HCT116 (cell line): ENCODE results near the gene MAMLD1. TPM values are rescaled to one million over a fixed set of nuclear protein-coding genes. Genes with fewer than 3 reads are reported as not detected.

Experiments
- ATAC-seq: fragments of 200-7000 bp; cut with Tn5 transposase; 2 replicates; pipeline ENCODE4 v1.9.1; 2020; ENCODE audit warnings: mild to moderate bottlenecking, moderate library complexity
- BruUV-seq: library from RNA; stranded (reverse); fragments of 400-500 nt; replicated peaks from 2 replicates; lab custom pipeline; 2021; lab: Mats Ljungman, UMichigan
- CTCF ChIA-PET: fragments of 300-600 bp; sonication (Branson Sonifier 250); formaldehyde crosslinking; loops from one replicate; lab custom pipeline; 2021; ENCODE audit warnings: antibody characterized with exemption; lab: Charles Lee
- POLR2A ChIA-PET: fragments of 300-600, 350-600 bp; sonication (Branson Sonifier 250); formaldehyde crosslinking; loops from one replicate; lab custom pipeline; 2021; ENCODE audit warnings: antibody characterized with exemption; lab: Charles Lee
- RAD21 ChIA-PET, 2 experiments: fragments of 300-600 bp; sonication (Branson Sonifier 250); formaldehyde crosslinking; loops; one replicate each; lab custom pipeline; 2023; ENCODE audit warnings: low total read pairs in 2 of 2; ENCODE audit not compliant: uncharacterized antibody in 2 of 2, unreplicated experiment in 2 of 2, low non-redundant PET in 1 of 2; lab: Charles Lee
- DNase-seq: peaks from one replicate; pipeline ENCODE4 v3.0.0-alpha.2; 2010; ENCODE audit warnings: low read depth, low spot score
- H2AFZ ChIP-seq: fragments of 200-600 bp; shearing (Covaris generic), sonication (generic); 2 replicates; pipeline ENCODE4 v1.6.1; 2017; ENCODE audit warnings: low read depth, mixed run types, mixed read lengths, antibody characterized with exemption, low read length; ENCODE audit not compliant: poor library complexity, severe bottlenecking
- H3K27ac ChIP-seq: 2 replicates; pipeline ENCODE4 v1.5.1; 2012; ENCODE audit warnings: low read depth, low read length
- H3K27me3 ChIP-seq: fragments of 200-600 bp; sonication (generic); 2 replicates; pipeline ENCODE4 v1.6.1; 2016; ENCODE audit warnings: mixed run types, low read length, mixed read lengths; ENCODE audit not compliant: insufficient read depth
- H3K36me3 ChIP-seq, 2 experiments: fragments of 200-500 bp in 1 of 2; fragments of 200-600 bp in 1 of 2; sonication (Bioruptor generic) in 1 of 2; sonication (generic) in 1 of 2; 2 replicates each; pipeline versions ENCODE4 v1.5.1 to v1.6.1; 2014 to 2016; ENCODE audit warnings: low read length in 2 of 2, inconsistent platforms in 1 of 2, mixed read lengths in 1 of 2, mixed run types in 1 of 2; ENCODE audit not compliant: insufficient read depth in 2 of 2, control insufficient read depth in 1 of 2
- H3K4me1 ChIP-seq, 2 experiments: fragments of 200-600 bp in 1 of 2; sonication (generic) in 1 of 2; 2 replicates each; pipeline versions ENCODE4 v1.5.1 to v1.6.1; 2012 to 2017; ENCODE audit warnings: low read length in 2 of 2, inconsistent platforms in 1 of 2, mild to moderate bottlenecking in 1 of 2, mixed read lengths in 1 of 2, mixed run types in 1 of 2, moderate library complexity in 1 of 2; ENCODE audit not compliant: insufficient read depth in 2 of 2, control insufficient read depth in 1 of 2
- H3K4me2 ChIP-seq: fragments of 200-600 bp; sonication (generic); 2 replicates; pipeline ENCODE4 v1.6.1; 2017; ENCODE audit warnings: mixed run types, low read length, mixed read lengths
- H3K4me3 ChIP-seq, 2 experiments: fragments of 200-600 bp in 1 of 2; sonication (generic) in 1 of 2; replicated peaks in 1 of 2; 2 replicates each; pipeline ENCODE4 v1.5.1; 2011 to 2016; ENCODE audit warnings: low read length in 2 of 2, control low read depth in 1 of 2, low read depth in 1 of 2, mild to moderate bottlenecking in 1 of 2, mixed read lengths in 1 of 2, mixed run types in 1 of 2
- H3K79me2 ChIP-seq: fragments of 200-600 bp; sonication (generic); 2 replicates; pipeline ENCODE4 v1.6.1; 2017; ENCODE audit warnings: mild to moderate bottlenecking, mixed run types, low read length, moderate library complexity, mixed read lengths; ENCODE audit not compliant: insufficient read depth
- H3K9ac ChIP-seq: fragments of 200-600 bp; sonication (generic); 2 replicates; pipeline ENCODE4 v1.6.1; 2016; ENCODE audit warnings: low read length, mixed read lengths
- H3K9me2 ChIP-seq: fragments of 200-600 bp; sonication (generic), shearing (Covaris generic); 2 replicates; pipeline ENCODE4 v1.6.1; 2017; ENCODE audit warnings: mixed run types, mild to moderate bottlenecking, moderate library complexity; ENCODE audit not compliant: insufficient read depth
- H3K9me3 ChIP-seq, 2 experiments: fragments of 200-500 bp in 1 of 2; fragments of 200-600 bp in 1 of 2; sonication (Bioruptor generic) in 1 of 2; sonication (generic) in 1 of 2; 2 replicates each; pipeline ENCODE4 v1.6.1; 2014 to 2017; ENCODE audit warnings: low read length in 2 of 2, mixed read lengths in 2 of 2, inconsistent platforms in 1 of 2, low read depth in 1 of 2, mild to moderate bottlenecking in 1 of 2, mixed run types in 1 of 2, moderate library complexity in 1 of 2; ENCODE audit not compliant: control insufficient read depth in 1 of 2, insufficient read depth in 1 of 2
- H4K20me1 ChIP-seq: fragments of 200-600 bp; sonication (generic), shearing (Covaris generic); 2 replicates; pipeline ENCODE4 v1.6.1; 2017; ENCODE audit warnings: mixed run types, mild to moderate bottlenecking, moderate library complexity; ENCODE audit not compliant: insufficient read depth
- CBX3 ChIP-seq: IDR thresholded peaks from 2 replicates; pipeline ENCODE4 v1.6.1; 2012; ENCODE audit warnings: low read depth
- CEBPB ChIP-seq: IDR thresholded peaks from 2 replicates; pipeline ENCODE4 v1.6.1; 2012; ENCODE audit warnings: low read depth
- EGR1 ChIP-seq: IDR thresholded peaks from 2 replicates; pipeline ENCODE4 v1.6.1; 2012; ENCODE audit warnings: low read depth
- ELF1 ChIP-seq: IDR thresholded peaks from 2 replicates; pipeline ENCODE4 v1.6.1; 2012; ENCODE audit warnings: low read depth, borderline replicate concordance
- EZH2 ChIP-seq: fragments of 200-600 bp; sonication (generic); IDR thresholded peaks from 2 replicates; pipeline ENCODE4 v1.6.1; 2017; ENCODE audit warnings: antibody characterized with exemption, mixed run types
- FOSL1 ChIP-seq: IDR thresholded peaks from 2 replicates; pipeline ENCODE4 v1.6.1; 2012; ENCODE audit warnings: low read depth
- JUND ChIP-seq: IDR thresholded peaks from 2 replicates; pipeline ENCODE4 v1.6.1; 2012
- POLR2A ChIP-seq: IDR thresholded peaks from 2 replicates; pipeline ENCODE4 v1.7.0; 2011; ENCODE audit warnings: borderline replicate concordance; ENCODE audit not compliant: insufficient read depth, insufficient read length; ENCODE audit errors: extremely low read depth
- SP1 ChIP-seq: IDR thresholded peaks from 2 replicates; pipeline ENCODE4 v1.6.1; 2012; ENCODE audit warnings: low read depth
- SRF ChIP-seq: IDR thresholded peaks from 2 replicates; pipeline ENCODE4 v1.6.1; 2012; ENCODE audit warnings: low read depth
- TCF7L2 ChIP-seq: IDR thresholded peaks from 2 replicates; pipeline ENCODE4 v1.7.0; 2011; ENCODE audit warnings: borderline replicate concordance, inconsistent platforms; ENCODE audit not compliant: insufficient read depth, insufficient read length; ENCODE audit errors: extremely low read depth
- YY1 ChIP-seq: IDR thresholded peaks from 2 replicates; pipeline ENCODE4 v1.6.1; 2011; ENCODE audit warnings: low read length, low read depth, moderate library complexity, mild to moderate bottlenecking; ENCODE audit not compliant: insufficient replicate concordance; ENCODE audit errors: extremely low read depth
- ZNF274 ChIP-seq: fragments of 200-500 bp; sonication (Bioruptor generic); IDR thresholded peaks from 2 replicates; pipeline ENCODE4 v1.6.1; 2014; ENCODE audit warnings: mild to moderate bottlenecking, low read depth, low read length, inconsistent platforms
- intact Hi-C: fragments of 100-400 bp; cut with micrococcal nuclease; formaldehyde crosslinking; loops from 2 replicates; pipeline ENCODE4 v1.10.0; 2022
- total RNA-seq: library from RNA; stranded (reverse); gene quantifications from one replicate; pipeline ENCODE4 v1.2.1, GENCODE V29; 2021; ENCODE audit not compliant: unreplicated experiment
- TF ChIP-seq, protein P1 (sequence below): IDR thresholded peaks from 2 replicates; pipeline ENCODE4 v1.6.1; 2011; ENCODE audit warnings: mild to moderate bottlenecking, low read length, moderate library complexity; ENCODE audit not compliant: insufficient replicate concordance; ENCODE audit errors: extremely low read depth
- TF ChIP-seq, protein P2 (sequence below): IDR thresholded peaks from 2 replicates; pipeline ENCODE4 v1.6.1; 2012; ENCODE audit warnings: low read depth

MAMLD1 gene
- total RNA-seq, 1 experiment from 2014 or later: 3.6 TPM

DNA sequence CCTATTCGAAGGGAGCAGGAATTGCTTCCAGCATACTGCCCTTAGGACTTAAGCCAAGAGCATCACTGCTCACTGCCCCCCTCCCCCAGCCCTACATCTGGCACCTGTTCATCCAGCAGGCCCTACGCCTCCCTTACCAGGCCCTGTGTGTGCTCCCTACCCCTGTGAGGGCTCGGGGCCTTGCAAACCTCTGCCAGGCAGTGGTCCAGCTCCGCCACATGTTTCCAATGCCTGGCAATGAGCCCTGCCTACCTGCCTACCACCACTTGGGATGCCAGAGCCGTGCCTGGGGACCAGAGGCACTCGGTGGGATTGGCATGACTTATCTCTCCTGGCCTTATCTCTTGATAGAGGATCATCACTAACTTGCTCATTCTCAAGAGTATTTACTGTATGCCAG is 177.8 kb downstream of the MAMLD1 start:
- ATAC-seq (no peak), DNase-seq (no peak)
- ChIA-PET CTCF (no interaction called here), POLR2A (no interaction called here), RAD21 (no interaction called here)
- Histone ChIP-seq H3K9me3 (no peaks in the 10 kb centered on the region), H2AFZ (no peak overlapping the region), H3K27ac (no peak overlapping the region), H3K4me3 (no peak overlapping the region), H3K9me2 (no peaks in the 10 kb centered on the region), H3K27me3 (no peaks in the 10 kb centered on the region), H3K9ac (no peak overlapping the region), H3K79me2 (no peaks in the 10 kb centered on the region)
- BruUV-seq: no TSS peak
- intact Hi-C loops: loop anchor here (10.0 kb wide), 1 partner anchor 144 kb away; no protein-coding TSS in a partner anchor
- TF ChIP-seq YY1 (no peak), JUND (no peak), TCF7L2 (no peak), CBX3 (no peak)
- TF ChIP-seq, all 23 proteins: peak for 0
- no peak overlapping the region for H3K4me2 ChIP-seq
- H4K20me1 ChIP-seq: no peaks in the 10 kb centered on the region
- no peaks in the 10 kb centered on the region for H3K36me3 ChIP-seq
- H3K4me1 ChIP-seq: no peaks in the 10 kb centered on the region

DNA sequence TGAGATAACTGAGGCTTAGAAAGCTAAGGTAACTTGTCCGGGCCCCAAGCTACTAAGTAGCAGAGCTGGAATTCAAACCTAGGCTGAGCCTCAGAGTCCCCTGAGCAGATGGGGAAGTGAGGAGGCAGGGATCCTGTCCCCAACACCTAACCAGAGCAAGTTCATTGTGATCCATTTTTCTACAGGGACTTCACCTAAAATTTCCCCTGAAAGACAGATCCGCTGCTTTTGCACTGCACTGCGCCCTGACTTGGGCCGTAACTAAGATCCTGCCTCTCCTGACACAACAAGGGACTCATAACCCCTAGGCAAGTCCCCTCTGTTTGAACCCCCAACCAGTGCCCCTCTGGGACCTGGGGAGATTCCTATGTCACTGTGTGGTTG is 179.7 kb downstream of the MAMLD1 start:
- no peaks in the 10 kb centered on the region for H3K4me1 ChIP-seq
- no peak overlapping the region for H3K27ac ChIP-seq
- no peaks in the 10 kb centered on the region for H4K20me1 ChIP-seq
- H3K9me2 ChIP-seq: no peaks in the 10 kb centered on the region
- ChIA-PET RAD21 (interaction anchor here in 1 of 2 experiments (0.6 kb wide), 1 partner anchor 113 kb away, joined by 4 read pairs; no protein-coding TSS in a partner anchor), CTCF (no interaction called here), POLR2A (no interaction called here)
- H3K79me2 ChIP-seq: no peaks in the 10 kb centered on the region
- H3K4me2 ChIP-seq: no peak overlapping the region
- H3K4me3 ChIP-seq: no peak overlapping the region
- H3K9me3 ChIP-seq: no peaks in the 10 kb centered on the region
- no peak overlapping the region for H2AFZ ChIP-seq
- BruUV-seq: no TSS peak
- intact Hi-C loops: loop anchor here (10.0 kb wide), 1 partner anchor 142 kb away; no protein-coding TSS in a partner anchor
- H3K9ac ChIP-seq: no peak overlapping the region
- no peaks in the 10 kb centered on the region for H3K36me3 ChIP-seq
- DNase-seq: no peak
- no peaks in the 10 kb centered on the region for H3K27me3 ChIP-seq
- ATAC-seq: no peak
- TF ChIP-seq SRF (no peak), TCF7L2 (no peak), POLR2A (no peak), EZH2 (no peak), SP1 (no peak), FOSL1 (no peak), ZNF274 (no peak), JUND (no peak), CEBPB (no peak), ELF1 (no peak), EGR1 (no peak)
- TF ChIP-seq, protein P1, sequence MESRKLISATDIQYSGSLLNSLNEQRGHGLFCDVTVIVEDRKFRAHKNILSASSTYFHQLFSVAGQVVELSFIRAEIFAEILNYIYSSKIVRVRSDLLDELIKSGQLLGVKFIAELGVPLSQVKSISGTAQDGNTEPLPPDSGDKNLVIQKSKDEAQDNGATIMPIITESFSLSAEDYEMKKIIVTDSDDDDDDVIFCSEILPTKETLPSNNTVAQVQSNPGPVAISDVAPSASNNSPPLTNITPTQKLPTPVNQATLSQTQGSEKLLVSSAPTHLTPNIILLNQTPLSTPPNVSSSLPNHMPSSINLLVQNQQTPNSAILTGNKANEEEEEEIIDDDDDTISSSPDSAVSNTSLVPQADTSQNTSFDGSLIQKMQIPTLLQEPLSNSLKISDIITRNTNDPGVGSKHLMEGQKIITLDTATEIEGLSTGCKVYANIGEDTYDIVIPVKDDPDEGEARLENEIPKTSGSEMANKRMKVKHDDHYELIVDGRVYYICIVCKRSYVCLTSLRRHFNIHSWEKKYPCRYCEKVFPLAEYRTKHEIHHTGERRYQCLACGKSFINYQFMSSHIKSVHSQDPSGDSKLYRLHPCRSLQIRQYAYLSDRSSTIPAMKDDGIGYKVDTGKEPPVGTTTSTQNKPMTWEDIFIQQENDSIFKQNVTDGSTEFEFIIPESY: no peak
- TF ChIP-seq, protein P2, sequence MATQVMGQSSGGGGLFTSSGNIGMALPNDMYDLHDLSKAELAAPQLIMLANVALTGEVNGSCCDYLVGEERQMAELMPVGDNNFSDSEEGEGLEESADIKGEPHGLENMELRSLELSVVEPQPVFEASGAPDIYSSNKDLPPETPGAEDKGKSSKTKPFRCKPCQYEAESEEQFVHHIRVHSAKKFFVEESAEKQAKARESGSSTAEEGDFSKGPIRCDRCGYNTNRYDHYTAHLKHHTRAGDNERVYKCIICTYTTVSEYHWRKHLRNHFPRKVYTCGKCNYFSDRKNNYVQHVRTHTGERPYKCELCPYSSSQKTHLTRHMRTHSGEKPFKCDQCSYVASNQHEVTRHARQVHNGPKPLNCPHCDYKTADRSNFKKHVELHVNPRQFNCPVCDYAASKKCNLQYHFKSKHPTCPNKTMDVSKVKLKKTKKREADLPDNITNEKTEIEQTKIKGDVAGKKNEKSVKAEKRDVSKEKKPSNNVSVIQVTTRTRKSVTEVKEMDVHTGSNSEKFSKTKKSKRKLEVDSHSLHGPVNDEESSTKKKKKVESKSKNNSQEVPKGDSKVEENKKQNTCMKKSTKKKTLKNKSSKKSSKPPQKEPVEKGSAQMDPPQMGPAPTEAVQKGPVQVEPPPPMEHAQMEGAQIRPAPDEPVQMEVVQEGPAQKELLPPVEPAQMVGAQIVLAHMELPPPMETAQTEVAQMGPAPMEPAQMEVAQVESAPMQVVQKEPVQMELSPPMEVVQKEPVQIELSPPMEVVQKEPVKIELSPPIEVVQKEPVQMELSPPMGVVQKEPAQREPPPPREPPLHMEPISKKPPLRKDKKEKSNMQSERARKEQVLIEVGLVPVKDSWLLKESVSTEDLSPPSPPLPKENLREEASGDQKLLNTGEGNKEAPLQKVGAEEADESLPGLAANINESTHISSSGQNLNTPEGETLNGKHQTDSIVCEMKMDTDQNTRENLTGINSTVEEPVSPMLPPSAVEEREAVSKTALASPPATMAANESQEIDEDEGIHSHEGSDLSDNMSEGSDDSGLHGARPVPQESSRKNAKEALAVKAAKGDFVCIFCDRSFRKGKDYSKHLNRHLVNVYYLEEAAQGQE: no peak
